Parathyroid adenoma (tissue), 2 donors: ENCODE data around the gene ECHS1.

Experiments
- H2AFZ ChIP-seq: fragments of 300-600 bp; sonication (generic); one replicate; pipeline ENCODE4 v1.7.0; 2017; ENCODE audit warnings: antibody characterized with exemption, mild to moderate bottlenecking
- H3K27ac ChIP-seq: fragments of 300-600 bp; sonication (generic); one replicate; pipeline ENCODE4 v1.7.0; 2017
- H3K27me3 ChIP-seq: fragments of 300-600 bp; sonication (generic); one replicate; pipeline ENCODE4 v1.7.0; 2017; ENCODE audit warnings: low read length; ENCODE audit not compliant: control insufficient read depth, insufficient read depth
- H3K36me3 ChIP-seq: fragments of 300-600 bp; sonication (generic); one replicate; pipeline ENCODE4 v1.7.0; 2017; ENCODE audit warnings: low read length; ENCODE audit not compliant: control insufficient read depth, insufficient read depth
- H3K4me1 ChIP-seq: fragments of 300-600 bp; sonication (generic); one replicate; pipeline ENCODE4 v1.7.0; 2017; ENCODE audit warnings: control low read depth
- H3K4me2 ChIP-seq: fragments of 300-600 bp; sonication (generic); one replicate; pipeline ENCODE4 v1.7.0; 2017; ENCODE audit warnings: low read length
- H3K4me3 ChIP-seq: fragments of 300-600 bp; sonication (generic); one replicate; pipeline ENCODE4 v1.7.0; 2017; ENCODE audit warnings: low read depth, low read length
- H3K79me2 ChIP-seq: fragments of 300-600 bp; sonication (generic); one replicate; pipeline ENCODE4 v1.7.0; 2017; ENCODE audit warnings: control low read depth
- H3K9ac ChIP-seq: fragments of 300-600 bp; sonication (generic); one replicate; pipeline ENCODE4 v1.7.0; 2017; ENCODE audit warnings: mild to moderate bottlenecking
- H3K9me3 ChIP-seq: fragments of 300-600 bp; sonication (generic); one replicate; pipeline ENCODE4 v1.7.0; 2017; ENCODE audit warnings: low read length; ENCODE audit not compliant: control insufficient read depth
- TF ChIP-seq, protein P1 (sequence below): fragments of 300-600 bp; sonication (generic); IDR thresholded peaks from one replicate; pipeline ENCODE4 v1.7.0; 2017; ENCODE audit warnings: antibody characterized with exemption, mild to moderate bottlenecking
- donor health status: primary hyperparathyroidism.

Gene ECHS1

DNA sequence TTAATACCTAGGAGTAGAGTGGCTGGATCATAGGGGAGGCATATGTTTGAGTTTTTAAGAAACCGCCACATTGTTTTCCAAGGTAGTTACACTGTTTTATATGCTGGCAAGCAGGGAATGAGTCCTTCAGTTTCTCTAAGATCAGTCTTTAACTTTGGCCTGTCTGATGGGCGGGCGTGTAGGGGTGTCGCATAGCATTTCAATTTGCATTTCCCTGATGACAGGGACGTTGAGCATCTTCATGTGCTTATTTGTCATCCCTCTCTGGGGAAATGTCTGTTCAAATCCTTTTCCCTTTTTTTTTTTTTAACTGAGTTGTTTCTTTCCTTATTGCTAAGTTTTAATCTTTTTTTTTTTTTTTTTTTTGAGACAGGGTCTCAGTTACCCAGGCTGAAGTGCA is 30.6 kb upstream of the ECHS1 start:
- no peak overlapping the region for H3K9ac ChIP-seq
- no peaks in the 10 kb centered on the region for H3K9me3 ChIP-seq
- no peaks in the 10 kb centered on the region for H3K36me3 ChIP-seq
- H2AFZ ChIP-seq, result no peak overlapping the region
- H3K4me2 ChIP-seq, result no peak overlapping the region
- no peaks in the 10 kb centered on the region for H3K4me1 ChIP-seq
- TF ChIP-seq, protein P1, sequence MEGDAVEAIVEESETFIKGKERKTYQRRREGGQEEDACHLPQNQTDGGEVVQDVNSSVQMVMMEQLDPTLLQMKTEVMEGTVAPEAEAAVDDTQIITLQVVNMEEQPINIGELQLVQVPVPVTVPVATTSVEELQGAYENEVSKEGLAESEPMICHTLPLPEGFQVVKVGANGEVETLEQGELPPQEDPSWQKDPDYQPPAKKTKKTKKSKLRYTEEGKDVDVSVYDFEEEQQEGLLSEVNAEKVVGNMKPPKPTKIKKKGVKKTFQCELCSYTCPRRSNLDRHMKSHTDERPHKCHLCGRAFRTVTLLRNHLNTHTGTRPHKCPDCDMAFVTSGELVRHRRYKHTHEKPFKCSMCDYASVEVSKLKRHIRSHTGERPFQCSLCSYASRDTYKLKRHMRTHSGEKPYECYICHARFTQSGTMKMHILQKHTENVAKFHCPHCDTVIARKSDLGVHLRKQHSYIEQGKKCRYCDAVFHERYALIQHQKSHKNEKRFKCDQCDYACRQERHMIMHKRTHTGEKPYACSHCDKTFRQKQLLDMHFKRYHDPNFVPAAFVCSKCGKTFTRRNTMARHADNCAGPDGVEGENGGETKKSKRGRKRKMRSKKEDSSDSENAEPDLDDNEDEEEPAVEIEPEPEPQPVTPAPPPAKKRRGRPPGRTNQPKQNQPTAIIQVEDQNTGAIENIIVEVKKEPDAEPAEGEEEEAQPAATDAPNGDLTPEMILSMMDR, result no peak
- no peak overlapping the region for H3K27ac ChIP-seq
- H3K27me3 ChIP-seq, result no peaks in the 10 kb centered on the region
- H3K4me3 ChIP-seq, result no peak overlapping the region
- peaks cover 24% of the 10 kb centered on the region for H3K79me2 ChIP-seq

DNA sequence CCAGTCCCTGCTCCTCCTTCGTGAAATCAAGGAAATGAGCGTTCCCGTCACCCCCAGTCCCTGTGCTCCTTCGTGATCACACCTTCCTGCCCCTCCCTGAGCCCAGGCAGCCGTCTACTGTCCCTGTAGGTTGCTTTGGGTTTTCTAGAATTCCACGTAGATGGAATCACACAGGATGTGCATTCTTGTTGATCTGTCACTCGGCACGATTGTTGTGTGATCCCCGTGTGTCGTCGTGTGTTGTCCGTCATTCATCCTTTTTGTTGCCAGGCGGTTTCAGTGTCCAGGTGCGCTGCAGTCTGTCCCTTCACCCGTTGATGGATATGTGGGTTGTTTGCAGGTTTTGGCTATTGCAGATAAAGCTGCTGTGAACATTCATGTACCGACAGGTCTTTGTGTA is 30.2 kb upstream of the ECHS1 start:
- Histone ChIP-seq H3K79me2 (peaks cover 23% of the 10 kb centered on the region), H3K27me3 (no peaks in the 10 kb centered on the region), H3K9ac (no peak overlapping the region), H3K9me3 (no peaks in the 10 kb centered on the region), H3K27ac (no peak overlapping the region), H3K4me1 (no peaks in the 10 kb centered on the region), H2AFZ (no peak overlapping the region), H3K36me3 (no peaks in the 10 kb centered on the region), H3K4me2 (no peak overlapping the region), H3K4me3 (no peak overlapping the region)
- TF ChIP-seq, protein P1, result no peak

DNA sequence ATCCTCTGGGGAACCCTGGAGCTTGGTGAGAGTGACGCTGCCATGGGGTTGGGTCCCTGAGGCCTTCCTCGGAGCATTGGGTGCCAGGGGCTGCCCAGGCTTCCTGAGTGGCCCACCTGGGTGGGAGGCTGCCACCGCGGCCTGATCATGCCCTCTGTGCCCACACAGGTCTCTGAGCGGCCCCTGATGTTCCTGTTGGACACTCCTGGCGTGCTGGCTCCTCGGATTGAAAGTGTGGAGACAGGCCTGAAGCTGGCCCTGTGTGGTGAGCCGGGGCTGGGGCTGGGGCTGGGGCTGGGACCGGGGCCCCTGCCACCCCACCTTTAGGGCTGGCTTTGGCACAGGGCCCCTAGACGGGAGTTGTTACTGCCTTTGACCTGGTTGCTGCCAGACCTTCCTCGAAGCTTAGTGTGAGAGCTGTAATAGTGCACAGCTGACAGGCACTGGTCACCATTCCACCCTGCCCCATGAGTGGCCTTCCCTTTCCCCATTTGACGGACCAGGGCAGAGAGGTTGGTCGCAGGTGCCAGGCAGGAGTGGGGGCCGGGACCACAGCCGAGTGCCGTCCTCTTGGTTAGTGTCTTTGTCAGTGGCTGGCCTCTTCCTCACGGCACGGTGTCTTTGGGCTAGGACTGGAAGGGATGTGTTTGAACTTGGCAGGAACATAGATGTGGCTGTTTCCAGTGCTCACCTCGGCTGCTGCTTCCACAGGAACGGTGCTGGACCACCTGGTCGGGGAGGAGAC is 29.0 kb upstream of the ECHS1 start:
- Histone ChIP-seq H3K9ac (no peak overlapping the region), H3K36me3 (no peaks in the 10 kb centered on the region), H3K79me2 (peaks cover 18% of the 10 kb centered on the region), H3K4me1 (no peaks in the 10 kb centered on the region), H2AFZ (no peak overlapping the region), H3K4me2 (no peak overlapping the region), H3K4me3 (no peak overlapping the region), H3K9me3 (no peaks in the 10 kb centered on the region), H3K27ac (no peak overlapping the region), H3K27me3 (no peaks in the 10 kb centered on the region)
- TF ChIP-seq, protein P1, result no peak

GRCh38 chr10:133401500-133401899 is 28.3 kb upstream of the ECHS1 start:
- Histone ChIP-seq H3K36me3 (no peaks in the 10 kb centered on the region), H3K4me2 (no peak overlapping the region), H2AFZ (no peak overlapping the region), H3K79me2 (peaks cover 18% of the 10 kb centered on the region), H3K9ac (no peak overlapping the region), H3K9me3 (no peaks in the 10 kb centered on the region), H3K27me3 (no peaks in the 10 kb centered on the region), H3K27ac (no peak overlapping the region), H3K4me3 (no peak overlapping the region), H3K4me1 (no peaks in the 10 kb centered on the region)
- TF ChIP-seq, protein P1, result no peak
